HG02759 (cell line): Measurements from ENCODE around the gene TBCC.

Experiments
- ATAC-seq: cut with Tn5 transposase; IDR thresholded peaks from one replicate; pipeline ENCODE4 v1.9.1; 2021; ENCODE audit warnings: mild to moderate bottlenecking, moderate library complexity; ENCODE audit not compliant: unreplicated experiment

Gene TBCC, protein sequence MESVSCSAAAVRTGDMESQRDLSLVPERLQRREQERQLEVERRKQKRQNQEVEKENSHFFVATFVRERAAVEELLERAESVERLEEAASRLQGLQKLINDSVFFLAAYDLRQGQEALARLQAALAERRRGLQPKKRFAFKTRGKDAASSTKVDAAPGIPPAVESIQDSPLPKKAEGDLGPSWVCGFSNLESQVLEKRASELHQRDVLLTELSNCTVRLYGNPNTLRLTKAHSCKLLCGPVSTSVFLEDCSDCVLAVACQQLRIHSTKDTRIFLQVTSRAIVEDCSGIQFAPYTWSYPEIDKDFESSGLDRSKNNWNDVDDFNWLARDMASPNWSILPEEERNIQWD

GRCh38 chr6:42745640-42746462, at the start of gene TBCC:
TSS of gene TBCC (minus strand) at chr6:42746103. CDS start at chr6:42746073, 30 bp downstream.
- peak; percentile 75 for ATAC-seq

DNA sequence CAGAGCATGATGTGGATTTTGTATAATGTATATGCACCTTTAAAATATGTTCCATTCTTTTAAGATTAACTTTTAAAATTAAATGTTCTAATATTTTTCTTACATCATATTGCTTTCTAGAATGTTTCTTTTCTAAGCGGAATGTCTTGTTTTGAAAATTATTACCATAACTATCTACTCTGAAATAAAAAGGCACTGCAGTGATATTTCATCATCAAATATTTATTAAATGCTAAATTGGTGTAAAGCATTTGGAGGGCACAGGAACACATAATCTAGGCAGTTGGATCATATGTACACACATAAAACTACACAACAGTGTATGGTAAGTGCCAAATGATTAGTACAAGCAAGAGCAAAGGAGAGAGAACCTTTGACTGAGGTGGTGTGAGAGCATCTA, 49.7 kb upstream of the TBCC start:
- no peak for ATAC-seq

DNA sequence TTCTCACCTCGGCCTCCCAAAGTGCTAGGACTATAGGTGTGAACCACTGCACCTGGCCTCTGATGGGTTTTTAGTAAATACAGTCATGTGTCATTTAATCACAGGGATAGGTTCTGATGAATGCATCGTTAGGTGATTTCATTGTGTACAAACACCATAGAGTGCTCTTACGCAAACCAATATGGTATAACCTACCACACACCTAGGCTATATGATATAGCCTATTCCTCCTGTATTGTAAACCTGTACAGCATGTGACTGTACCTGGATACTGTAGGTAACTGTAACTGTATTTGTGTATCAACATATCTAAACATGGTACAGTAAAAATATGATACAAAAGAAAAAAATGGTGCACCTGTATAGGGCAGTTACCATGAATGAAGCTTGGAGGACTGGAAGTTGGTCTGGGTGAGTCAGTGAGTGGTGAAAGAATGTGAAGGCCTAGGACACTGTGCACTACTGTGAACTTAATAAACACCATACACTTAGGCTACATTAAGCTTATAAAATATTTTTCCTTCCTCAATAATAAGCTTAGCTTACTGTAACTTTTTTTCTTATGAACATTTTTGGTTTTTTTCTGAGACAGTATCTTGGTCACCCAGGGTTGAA, 45.9 kb upstream of the TBCC start:
- ATAC-seq = no peak

- ATAC-seq = no peak
Measured at GRCh38 chr6:42790549-42791181, 44.8 kb upstream of the TBCC start.

- no peak for ATAC-seq
Measured at GRCh38 chr6:42788671-42789070, 42.8 kb upstream of the TBCC start.

- ATAC-seq = no peak
Measured at GRCh38 chr6:42787063-42787472, 41.2 kb upstream of the TBCC start.

DNA sequence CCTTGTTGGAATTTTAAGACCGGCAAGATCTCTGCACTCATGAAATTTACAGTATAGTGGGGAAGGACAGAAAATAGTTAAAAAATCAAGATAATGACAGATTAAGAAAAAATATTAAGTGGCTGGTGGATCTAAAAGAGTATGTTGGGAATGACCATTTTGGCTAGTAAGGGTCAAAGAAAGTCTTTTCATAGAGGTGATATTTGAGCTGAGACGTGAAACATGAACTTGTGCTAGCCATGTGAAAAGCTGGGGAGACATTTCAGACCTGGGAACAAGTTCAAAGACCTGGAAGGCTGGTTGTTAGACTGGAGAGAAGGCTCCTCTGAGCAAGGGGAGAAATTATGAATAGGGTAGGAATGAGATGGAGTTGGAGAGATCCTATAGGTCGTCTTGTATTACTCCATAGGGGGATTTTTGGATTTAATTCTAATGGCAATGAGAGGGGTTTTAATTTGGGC, 40.7 kb upstream of the TBCC start:
- ATAC-seq = no peak

GRCh38 chr6:42784717-42785498, 39.0 kb upstream of the TBCC start:
- ATAC-seq = no peak

- ATAC-seq = no peak
Measured at GRCh38 chr6:42783876-42784642, 38.2 kb upstream of the TBCC start.

- peak; percentile 50 for ATAC-seq
Measured at GRCh38 chr6:42783177-42783875, 37.4 kb upstream of the TBCC start.

- ATAC-seq = peak; percentile 23
Measured at GRCh38 chr6:42782689-42783176, 36.8 kb upstream of the TBCC start.

GRCh38 chr6:42781796-42782688, 36.1 kb upstream of the TBCC start, which contains the start of gene BICRAL:
TSS of gene BICRAL (plus strand) at chr6:42782052. CDS start at chr6:42822023, 39,971 bp downstream.
- ATAC-seq = no peak

- ATAC-seq = no peak
Measured at GRCh38 chr6:42781546-42781795, 35.6 kb upstream of the TBCC start.

GRCh38 chr6:42779521-42779920, 33.6 kb upstream of the TBCC start:
- no peak for ATAC-seq

GRCh38 chr6:42778122-42778521, 32.2 kb upstream of the TBCC start:
- ATAC-seq = no peak

DNA sequence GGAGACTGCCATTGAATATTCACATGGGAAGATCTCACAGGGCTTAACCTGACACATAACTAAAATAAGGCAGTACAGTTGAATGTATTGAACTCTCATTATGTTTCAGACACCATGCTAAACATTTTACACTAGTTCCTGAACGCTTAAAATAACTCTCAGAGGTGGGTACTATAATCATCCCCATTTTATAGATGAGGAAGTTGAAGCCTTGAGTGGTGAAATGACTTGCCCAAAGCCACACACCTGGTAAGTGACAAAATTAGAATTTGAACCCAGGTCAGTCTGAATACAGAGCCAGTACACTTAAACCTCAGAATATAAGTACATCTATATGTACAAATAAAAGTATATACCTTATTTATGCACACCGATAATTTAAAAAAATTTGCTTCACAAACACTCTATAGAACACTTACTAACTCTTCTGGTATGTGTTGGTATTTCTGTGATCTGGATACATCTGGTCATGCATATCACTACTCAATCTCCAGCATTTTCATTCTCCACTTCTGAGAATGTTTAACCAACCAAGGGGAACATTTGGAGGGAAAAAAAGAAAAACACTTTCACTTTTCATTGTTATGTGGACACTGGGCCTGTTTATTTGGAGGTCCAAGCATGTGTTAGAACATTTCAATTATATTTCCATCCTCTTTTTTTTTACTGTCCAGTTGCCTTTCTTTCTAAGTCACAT, 31.4 kb upstream of the TBCC start:
- peak; percentile 36 for ATAC-seq

DNA sequence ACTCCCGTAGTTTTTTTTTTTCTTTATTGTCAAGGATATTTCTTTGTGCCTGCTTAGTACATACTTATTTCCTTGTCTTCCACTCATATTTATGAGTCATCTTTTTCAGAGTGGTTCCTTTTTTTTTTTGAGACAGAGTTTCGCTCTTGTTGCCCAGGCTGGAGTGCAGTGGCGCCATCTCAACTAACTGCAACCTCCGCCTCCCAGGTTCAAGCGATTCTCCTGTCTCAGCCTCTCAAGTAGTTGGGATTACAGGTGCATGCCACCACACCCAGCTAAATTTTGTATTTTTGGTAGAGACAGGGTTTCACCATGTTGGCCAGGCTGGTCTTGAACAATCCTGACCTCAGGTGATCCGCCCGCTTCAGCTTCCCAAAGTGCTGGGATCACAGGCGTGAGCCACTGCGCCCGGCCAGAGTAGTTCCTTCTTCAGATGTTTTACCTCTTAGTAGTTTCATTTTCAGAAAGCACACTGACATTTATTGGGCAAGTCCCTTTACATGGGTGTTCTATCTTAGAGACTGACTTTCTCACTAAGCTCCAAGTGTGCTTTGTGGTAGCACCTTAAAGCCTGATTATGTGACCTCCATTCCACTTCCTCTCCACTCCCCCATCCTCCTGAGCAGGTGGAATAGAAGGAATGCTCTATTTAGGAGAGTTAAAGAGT, 29.1 kb upstream of the TBCC start:
- peak; percentile 47 for ATAC-seq
